Measurements from ENCODE around the gene BSCL2. TPM values are rescaled to one million over a fixed set of nuclear protein-coding genes. Genes with fewer than 3 reads are reported as not detected.

Gene BSCL2
- total and polyA plus RNA-seq, 2 of the 13 experiments (the other 11 are each of a cell fraction or from before 2014, with no cell fraction given) = 19.5 to 21.1 TPM

GRCh38 chr11:62727165-62727871 lies 20.1 kb upstream of the BSCL2 start, which contains the start of gene HNRNPUL2 (continued):
- peak; percentile 95 for TF ChIP-seq ZNF761 (CRISPR knock-in tag; conservative IDR thresholded peaks at IDR 0.05)
- TF ChIP-seq XBP1 (CRISPR knock-in tag; IDR thresholded peaks at IDR 0.05) = peak; percentile 86; the same call in 1 of the 2 replicates
- TF ChIP-seq EED (CRISPR knock-in tag; IDR thresholded peaks at IDR 0.05) = 0 out of 2 replicates have a peak, but pooled peaks have one; percentile 46
- TF ChIP-seq TMF1 (CRISPR knock-in tag; IDR thresholded peaks at IDR 0.05; ENCODE audit: low read depth) = peak; percentile 98
- TF ChIP-seq ZNF740 (CRISPR knock-in tag; IDR thresholded peaks at IDR 0.05) = peak; percentile 57; the same call in 1 of the 2 replicates
- TF ChIP-seq KLF11 (CRISPR knock-in tag; IDR thresholded peaks at IDR 0.05) = no peak; the same call in 1 of the 2 replicates
- no peak for TF ChIP-seq HNRNPUL1 (IDR thresholded peaks at IDR 0.05; ENCODE audit: low read depth, low read length)
- no peak for TF ChIP-seq FOXK2 (IDR thresholded peaks at IDR 0.05)
- TF ChIP-seq, protein P1, sequence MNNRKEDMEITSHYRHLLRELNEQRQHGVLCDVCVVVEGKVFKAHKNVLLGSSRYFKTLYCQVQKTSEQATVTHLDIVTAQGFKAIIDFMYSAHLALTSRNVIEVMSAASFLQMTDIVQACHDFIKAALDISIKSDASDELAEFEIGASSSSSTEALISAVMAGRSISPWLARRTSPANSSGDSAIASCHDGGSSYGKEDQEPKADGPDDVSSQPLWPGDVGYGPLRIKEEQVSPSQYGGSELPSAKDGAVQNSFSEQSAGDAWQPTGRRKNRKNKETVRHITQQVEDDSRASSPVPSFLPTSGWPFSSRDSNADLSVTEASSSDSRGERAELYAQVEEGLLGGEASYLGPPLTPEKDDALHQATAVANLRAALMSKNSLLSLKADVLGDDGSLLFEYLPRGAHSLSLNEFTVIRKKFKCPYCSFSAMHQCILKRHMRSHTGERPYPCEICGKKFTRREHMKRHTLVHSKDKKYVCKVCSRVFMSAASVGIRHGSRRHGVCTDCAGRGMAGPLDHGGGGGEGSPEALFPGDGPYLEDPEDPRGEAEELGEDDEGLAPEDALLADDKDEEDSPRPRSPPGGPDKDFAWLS (CRISPR knock-in tag; IDR thresholded peaks at IDR 0.05; ENCODE audit: borderline replicate concordance) = no peak
- TF ChIP-seq ZNF644 (CRISPR knock-in tag; IDR thresholded peaks at IDR 0.05; ENCODE audit: low read depth) = no peak
- no peak for TF ChIP-seq SNRNP70 (IDR thresholded peaks at IDR 0.05; ENCODE audit: low read depth, low read length)
- no peak for TF ChIP-seq RBM22 (optimal IDR thresholded peaks at IDR 0.05; ENCODE audit: low read length)
- no peak for TF ChIP-seq ZNF484 (CRISPR knock-in tag; IDR thresholded peaks at IDR 0.05; ENCODE audit: borderline replicate concordance, low read depth)
- peak; percentile 88 for TF ChIP-seq YEATS2 (CRISPR knock-in tag; IDR thresholded peaks at IDR 0.05; ENCODE audit: borderline replicate concordance)
- peak; percentile 92 for TF ChIP-seq MYC (CRISPR knock-in tag; IDR thresholded peaks at IDR 0.05; ENCODE audit: borderline replicate concordance)
- no peak for TF ChIP-seq ATF7 (IDR thresholded peaks at IDR 0.05)
- no peak for TF ChIP-seq ATF7 (CRISPR knock-in tag; IDR thresholded peaks at IDR 0.05)
- no peak for TF ChIP-seq ZNF235 (CRISPR knock-in tag; IDR thresholded peaks at IDR 0.05; ENCODE audit: borderline replicate concordance)
- TF ChIP-seq RBAK (CRISPR knock-in tag; IDR thresholded peaks at IDR 0.05) = no peak
- peak; percentile 73; the same call in 1 of the 2 replicates for TF ChIP-seq ZNF784 (CRISPR knock-in tag; IDR thresholded peaks at IDR 0.05; ENCODE audit: borderline replicate concordance)
- TF ChIP-seq ZNF160 (CRISPR knock-in tag; IDR thresholded peaks at IDR 0.05) = peak; percentile 47; the same call in 1 of the 2 replicates
- peak; percentile 78 for TF ChIP-seq TAF1 (CRISPR knock-in tag; IDR thresholded peaks at IDR 0.05)
- no peak for TF ChIP-seq POLR2AphosphoS2 (IDR thresholded peaks at IDR 0.05; ENCODE audit: low read depth, low read length)
- TF ChIP-seq ZNF513 (CRISPR knock-in tag; conservative IDR thresholded peaks at IDR 0.05) = 0 out of 2 replicates have a peak, but pooled peaks have one; percentile 75
- TF ChIP-seq, protein P2, sequence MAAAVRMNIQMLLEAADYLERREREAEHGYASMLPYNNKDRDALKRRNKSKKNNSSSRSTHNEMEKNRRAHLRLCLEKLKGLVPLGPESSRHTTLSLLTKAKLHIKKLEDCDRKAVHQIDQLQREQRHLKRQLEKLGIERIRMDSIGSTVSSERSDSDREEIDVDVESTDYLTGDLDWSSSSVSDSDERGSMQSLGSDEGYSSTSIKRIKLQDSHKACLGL (CRISPR knock-in tag; IDR thresholded peaks at IDR 0.05) = peak; percentile 92

Measured in HepG2 (cell line).